GM12873 (cell line): ENCODE results near the gene ATP6V1F.

Experiments used
- TF ChIP-seq, protein P1 (sequence below): IDR thresholded peaks from 2 replicates; pipeline ENCODE4 v1.5.1; 2012; ENCODE audit warnings: low read depth, mild to moderate bottlenecking, moderate library complexity, low read length, control low read depth; ENCODE audit not compliant: insufficient read depth; ENCODE audit errors: missing control alignments

Gene ATP6V1F, protein sequence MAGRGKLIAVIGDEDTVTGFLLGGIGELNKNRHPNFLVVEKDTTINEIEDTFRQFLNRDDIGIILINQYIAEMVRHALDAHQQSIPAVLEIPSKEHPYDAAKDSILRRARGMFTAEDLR

DNA sequence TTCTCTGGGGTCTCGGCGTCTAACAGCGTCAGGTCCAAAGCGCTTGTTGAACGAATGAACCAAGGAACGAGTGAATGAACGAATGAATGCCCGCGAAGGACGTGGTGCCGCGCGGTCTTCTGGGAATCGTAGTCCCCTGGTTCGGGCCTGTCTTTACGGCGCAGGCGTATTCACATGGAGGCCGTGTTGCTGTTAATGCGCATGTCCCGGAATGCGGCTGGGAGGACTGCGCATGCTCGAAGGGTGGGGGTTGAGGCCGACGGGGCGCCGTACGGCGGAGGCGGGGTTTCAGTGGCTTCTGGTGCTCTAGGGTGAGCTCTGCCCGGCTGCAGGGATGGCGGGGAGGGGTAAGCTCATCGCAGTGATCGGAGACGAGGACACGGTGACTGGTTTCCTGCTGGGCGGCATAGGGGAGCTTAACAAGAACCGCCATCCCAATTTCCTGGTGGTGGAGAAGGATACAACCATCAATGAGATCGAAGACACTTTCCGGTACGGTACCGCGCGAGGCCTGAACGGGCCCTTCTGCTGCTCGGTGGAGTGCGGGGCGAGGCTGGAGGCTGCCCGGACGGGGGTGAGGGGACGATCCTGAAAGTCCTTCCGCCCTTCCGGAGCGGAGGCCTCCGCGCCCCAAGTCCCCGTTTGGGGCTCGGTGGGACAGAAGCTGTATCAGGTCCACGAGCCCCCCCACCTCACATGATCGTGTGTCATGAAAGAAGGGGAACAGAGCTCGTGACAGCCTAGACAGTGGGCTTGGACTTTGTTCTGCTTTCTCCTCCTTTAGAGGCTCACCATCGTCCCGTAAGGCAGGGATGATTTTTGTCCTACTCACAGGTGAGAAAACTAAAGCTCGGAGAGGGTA, at the start of gene ATP6V1F:
ATP6V1F (plus strand) TSS at position 286 of the 862 bp plus-strand sequence; CDS start at position 335, 49 bp downstream.
- TF ChIP-seq, protein P1, sequence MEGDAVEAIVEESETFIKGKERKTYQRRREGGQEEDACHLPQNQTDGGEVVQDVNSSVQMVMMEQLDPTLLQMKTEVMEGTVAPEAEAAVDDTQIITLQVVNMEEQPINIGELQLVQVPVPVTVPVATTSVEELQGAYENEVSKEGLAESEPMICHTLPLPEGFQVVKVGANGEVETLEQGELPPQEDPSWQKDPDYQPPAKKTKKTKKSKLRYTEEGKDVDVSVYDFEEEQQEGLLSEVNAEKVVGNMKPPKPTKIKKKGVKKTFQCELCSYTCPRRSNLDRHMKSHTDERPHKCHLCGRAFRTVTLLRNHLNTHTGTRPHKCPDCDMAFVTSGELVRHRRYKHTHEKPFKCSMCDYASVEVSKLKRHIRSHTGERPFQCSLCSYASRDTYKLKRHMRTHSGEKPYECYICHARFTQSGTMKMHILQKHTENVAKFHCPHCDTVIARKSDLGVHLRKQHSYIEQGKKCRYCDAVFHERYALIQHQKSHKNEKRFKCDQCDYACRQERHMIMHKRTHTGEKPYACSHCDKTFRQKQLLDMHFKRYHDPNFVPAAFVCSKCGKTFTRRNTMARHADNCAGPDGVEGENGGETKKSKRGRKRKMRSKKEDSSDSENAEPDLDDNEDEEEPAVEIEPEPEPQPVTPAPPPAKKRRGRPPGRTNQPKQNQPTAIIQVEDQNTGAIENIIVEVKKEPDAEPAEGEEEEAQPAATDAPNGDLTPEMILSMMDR, result peak; percentile 5

DNA sequence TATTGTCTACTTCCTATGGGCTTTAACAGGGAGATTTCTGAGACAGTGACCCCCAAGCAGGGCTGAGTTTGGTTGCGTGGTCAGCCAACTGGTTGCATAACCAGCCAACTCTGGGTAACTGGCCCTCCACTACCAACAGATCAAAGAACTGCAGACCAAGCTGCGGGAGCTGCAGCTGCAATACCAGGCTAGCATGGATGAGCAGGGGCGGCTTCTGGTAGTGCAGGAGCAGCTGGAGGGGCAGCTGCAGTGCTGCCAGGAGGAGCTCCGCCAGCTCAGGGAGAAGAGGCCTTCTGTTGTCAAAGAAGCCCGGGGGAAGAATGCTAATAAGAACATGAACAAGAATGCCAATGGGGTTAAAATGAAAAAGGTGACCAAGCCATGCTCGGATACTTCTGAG, 48.2 kb upstream of the ATP6V1F start:
- TF ChIP-seq, protein P1, result no peak

DNA sequence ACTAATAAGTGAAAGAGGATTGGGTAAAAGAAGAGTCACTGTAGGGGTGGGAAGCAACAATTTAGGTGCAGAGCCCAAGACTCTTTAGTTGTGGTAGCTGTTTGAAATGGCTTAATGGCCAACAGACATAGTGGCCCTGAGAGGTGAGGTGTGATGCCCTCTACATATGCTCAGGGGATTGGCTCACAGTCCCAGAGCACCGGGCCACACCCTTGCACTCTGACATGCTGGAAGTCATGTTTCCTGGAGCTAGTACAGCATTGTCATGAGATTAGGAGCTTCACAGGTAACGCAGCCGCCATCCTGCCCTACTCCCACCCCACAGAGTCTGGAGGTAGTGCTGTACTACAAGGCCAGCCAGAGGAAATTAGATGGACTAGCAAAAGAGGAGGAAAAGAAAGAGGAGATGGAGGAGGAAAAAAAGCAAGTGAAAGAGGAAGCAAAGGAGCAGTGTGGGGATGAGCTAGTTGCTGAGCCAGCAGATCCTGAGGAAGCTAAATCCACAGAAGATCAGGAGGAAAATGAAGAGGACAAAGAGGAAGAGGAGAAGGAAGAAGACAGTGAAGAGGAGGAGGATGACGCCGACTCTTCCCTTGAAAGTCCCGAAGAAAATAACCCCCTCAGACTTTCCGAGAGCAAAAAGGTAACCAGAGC, 47.2 kb upstream of the ATP6V1F start:
- TF ChIP-seq, protein P1, result no peak

DNA sequence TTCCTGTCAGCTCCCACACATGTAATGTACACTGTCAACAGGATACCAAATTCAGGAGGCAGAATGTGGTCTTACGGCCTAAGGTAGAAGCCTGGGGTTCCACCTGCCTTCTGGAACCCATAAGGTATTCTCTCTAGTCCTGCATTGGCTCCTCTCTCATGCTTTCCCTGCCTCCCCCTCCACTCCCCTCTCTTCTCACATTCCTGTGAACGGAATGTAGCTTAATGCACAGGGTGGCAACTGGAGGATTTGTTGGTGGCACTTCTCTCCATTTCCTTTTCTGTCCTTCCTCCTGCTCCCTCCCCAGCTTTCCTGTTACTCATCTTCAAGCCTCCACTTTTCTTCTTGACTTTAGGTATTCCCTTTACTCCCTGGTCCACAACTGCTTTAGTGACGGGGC, 44.0 kb upstream of the ATP6V1F start:
- TF ChIP-seq, protein P1, result no peak

DNA sequence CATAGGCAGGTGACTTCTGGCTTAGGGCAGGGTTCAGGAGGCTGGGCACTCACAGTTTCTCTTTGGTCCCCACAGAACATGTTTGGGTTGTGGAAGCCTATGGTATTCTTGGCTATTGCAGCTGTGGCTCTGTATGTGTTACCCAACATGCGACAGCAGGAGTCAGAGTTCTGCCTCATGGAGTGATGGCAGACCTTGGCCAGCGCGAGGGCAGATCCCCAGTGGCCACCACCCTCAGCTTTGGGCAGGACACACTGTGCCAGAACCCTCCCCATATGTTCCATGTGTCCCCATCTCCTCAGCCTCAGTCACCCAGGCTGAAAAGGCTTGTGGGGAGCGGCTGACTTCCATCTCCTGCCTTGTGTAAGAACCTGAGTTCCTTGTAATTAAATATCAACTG, 40.9 kb upstream of the ATP6V1F start:
- TF ChIP-seq, protein P1, result no peak

DNA sequence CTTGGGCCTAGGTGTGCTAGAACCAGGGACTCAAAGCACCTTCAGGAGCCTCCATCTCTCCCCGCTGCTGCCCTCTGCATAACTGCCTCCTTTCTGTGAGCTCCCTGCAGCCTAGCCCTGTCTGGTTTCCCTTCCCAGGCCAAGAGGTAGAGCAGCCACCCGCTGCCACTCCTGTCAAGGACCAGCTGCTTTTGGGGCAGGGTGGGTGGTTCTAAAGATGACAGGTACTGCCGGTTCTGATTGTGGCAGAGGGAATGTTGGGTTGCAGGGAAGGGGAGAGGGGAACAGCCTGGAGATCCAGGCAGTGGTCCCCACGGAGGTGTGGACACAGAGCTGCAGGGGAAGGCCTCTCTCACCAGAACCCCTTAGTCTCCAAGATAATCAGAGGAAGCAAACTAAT, 36.1 kb upstream of the ATP6V1F start:
- TF ChIP-seq, protein P1, result no peak

DNA sequence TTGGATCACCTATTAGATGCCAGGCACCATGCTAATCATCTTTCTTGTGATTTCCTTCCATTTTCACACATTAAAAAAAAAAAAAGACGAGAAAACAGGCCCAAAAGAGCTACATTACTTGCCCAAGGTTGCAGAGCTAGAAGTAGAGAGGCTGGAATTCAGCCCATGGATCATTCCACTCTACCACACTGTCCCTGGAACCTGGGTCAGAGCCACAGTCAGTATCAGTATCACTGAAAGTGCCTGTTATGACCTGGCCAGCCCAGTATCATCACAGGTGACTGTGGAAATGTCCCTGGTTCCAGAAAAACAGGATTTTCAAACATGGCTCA, 35.8 kb upstream of the ATP6V1F start:
- TF ChIP-seq, protein P1, result no peak
